ENCODE measurements around the gene CDON. TPM values are rescaled to one million over a fixed set of nuclear protein-coding genes. Genes with fewer than 3 reads are reported as not detected.

CDON gene
- total and polyA plus RNA-seq, 9 of the 15 experiments (the other 6 are each of a cell fraction or from before 2014, with no cell fraction given), result 0.08 to 0.64 (median 0.40) TPM

DNA sequence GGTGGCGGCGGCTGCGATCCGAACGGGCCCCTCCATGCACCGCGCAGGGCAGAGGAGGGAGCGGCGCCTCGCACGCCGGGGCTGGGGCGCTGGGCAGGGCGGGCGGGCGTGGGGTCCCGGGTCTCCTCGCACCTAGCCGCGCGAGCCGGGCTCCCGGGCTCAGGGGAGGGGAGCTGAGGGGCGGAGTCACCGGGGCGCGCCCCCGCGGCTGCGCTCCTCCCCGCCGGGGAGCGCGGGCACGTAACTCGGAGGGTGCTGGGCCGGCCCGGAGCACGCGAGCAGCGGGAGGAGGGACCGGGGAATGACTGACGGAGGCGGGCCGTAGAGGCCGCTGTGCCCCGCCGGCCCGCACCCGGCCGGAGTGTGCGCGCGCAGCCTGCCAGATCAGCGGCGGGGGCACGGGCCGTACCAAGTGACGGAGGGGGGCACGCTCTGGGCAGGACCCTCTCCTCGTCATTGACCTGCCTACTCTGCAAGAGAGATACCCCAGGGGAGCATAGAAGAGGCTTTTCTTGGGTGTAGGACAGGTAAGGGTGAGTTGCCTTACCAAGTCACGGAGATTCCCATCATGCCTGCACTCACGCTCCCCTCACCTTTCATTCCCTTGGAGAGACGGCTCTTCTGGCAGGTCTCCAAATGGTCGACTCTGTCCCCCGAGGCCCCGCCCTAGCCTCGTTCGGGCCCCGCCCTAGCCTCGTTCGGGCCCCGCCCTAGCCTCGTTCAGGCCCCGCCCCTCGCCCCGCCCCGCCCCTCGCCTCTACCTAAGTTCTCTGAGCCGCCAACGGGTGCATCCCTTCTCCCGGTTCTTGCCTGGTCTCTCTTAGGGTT lies at the start of gene CDON (continued):
- TF ChIP-seq POLR2A (conservative IDR thresholded peaks at IDR 0.05) (no peak), ZC3H4 (CRISPR knock-in tag; IDR thresholded peaks at IDR 0.05; ENCODE audit: borderline replicate concordance) (no peak), ZNF41 (CRISPR knock-in tag; conservative IDR thresholded peaks at IDR 0.05) (no peak), ZC3H11A (IDR thresholded peaks at IDR 0.05; ENCODE audit: low read depth, low read length) (no peak), ZNF124 (CRISPR knock-in tag; IDR thresholded peaks at IDR 0.05) (no peak), E2F3 (CRISPR knock-in tag; IDR thresholded peaks at IDR 0.05) (no peak), FOXM1 (IDR thresholded peaks at IDR 0.05; ENCODE audit: low read depth) (peak; percentile 85), FOXM1 (CRISPR knock-in tag; IDR thresholded peaks at IDR 0.05; ENCODE audit: low read depth) (no peak), PTBP1 (IDR thresholded peaks at IDR 0.05; ENCODE audit: low read depth, low read length) (no peak), PCBP2 (IDR thresholded peaks at IDR 0.05; ENCODE audit: low read depth, low read length, poor library complexity, severe bottlenecking) (no peak), SREBF2 (CRISPR knock-in tag; IDR thresholded peaks at IDR 0.05) (no peak), FOXA1 (IDR thresholded peaks at IDR 0.05; ENCODE audit: borderline replicate concordance) (no peak), SMAD4 (CRISPR knock-in tag; conservative IDR thresholded peaks at IDR 0.05) (0 out of 2 replicates have a peak, but pooled peaks have one; percentile 27), ESRRB (CRISPR knock-in tag; IDR thresholded peaks at IDR 0.05; ENCODE audit: borderline replicate concordance) (no peak), YY1 (IDR thresholded peaks at IDR 0.05; ENCODE audit: borderline replicate concordance in 1 of 3, control insufficient read depth in 1 of 3, extremely low read depth in 1 of 3, insufficient read depth in 3 of 3, insufficient read length in 1 of 3, insufficient replicate concordance in 2 of 3, low read depth in 1 of 3, low read length in 2 of 3) (peak in 1 of 3 experiments; percentile 11), EP300 (IDR thresholded peaks at IDR 0.05; ENCODE audit: low read length) (no peak), NCOA6 (IDR thresholded peaks at IDR 0.05) (no peak), ZNF121 (CRISPR knock-in tag; conservative IDR thresholded peaks at IDR 0.05) (no peak)
- TF ChIP-seq, protein P1, sequence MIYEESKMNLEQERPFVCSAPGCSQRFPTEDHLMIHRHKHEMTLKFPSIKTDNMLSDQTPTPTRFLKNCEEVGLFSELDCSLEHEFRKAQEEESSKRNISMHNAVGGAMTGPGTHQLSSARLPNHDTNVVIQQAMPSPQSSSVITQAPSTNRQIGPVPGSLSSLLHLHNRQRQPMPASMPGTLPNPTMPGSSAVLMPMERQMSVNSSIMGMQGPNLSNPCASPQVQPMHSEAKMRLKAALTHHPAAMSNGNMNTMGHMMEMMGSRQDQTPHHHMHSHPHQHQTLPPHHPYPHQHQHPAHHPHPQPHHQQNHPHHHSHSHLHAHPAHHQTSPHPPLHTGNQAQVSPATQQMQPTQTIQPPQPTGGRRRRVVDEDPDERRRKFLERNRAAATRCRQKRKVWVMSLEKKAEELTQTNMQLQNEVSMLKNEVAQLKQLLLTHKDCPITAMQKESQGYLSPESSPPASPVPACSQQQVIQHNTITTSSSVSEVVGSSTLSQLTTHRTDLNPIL (CRISPR knock-in tag; IDR thresholded peaks at IDR 0.05), result no peak
- TF ChIP-seq, protein P2, sequence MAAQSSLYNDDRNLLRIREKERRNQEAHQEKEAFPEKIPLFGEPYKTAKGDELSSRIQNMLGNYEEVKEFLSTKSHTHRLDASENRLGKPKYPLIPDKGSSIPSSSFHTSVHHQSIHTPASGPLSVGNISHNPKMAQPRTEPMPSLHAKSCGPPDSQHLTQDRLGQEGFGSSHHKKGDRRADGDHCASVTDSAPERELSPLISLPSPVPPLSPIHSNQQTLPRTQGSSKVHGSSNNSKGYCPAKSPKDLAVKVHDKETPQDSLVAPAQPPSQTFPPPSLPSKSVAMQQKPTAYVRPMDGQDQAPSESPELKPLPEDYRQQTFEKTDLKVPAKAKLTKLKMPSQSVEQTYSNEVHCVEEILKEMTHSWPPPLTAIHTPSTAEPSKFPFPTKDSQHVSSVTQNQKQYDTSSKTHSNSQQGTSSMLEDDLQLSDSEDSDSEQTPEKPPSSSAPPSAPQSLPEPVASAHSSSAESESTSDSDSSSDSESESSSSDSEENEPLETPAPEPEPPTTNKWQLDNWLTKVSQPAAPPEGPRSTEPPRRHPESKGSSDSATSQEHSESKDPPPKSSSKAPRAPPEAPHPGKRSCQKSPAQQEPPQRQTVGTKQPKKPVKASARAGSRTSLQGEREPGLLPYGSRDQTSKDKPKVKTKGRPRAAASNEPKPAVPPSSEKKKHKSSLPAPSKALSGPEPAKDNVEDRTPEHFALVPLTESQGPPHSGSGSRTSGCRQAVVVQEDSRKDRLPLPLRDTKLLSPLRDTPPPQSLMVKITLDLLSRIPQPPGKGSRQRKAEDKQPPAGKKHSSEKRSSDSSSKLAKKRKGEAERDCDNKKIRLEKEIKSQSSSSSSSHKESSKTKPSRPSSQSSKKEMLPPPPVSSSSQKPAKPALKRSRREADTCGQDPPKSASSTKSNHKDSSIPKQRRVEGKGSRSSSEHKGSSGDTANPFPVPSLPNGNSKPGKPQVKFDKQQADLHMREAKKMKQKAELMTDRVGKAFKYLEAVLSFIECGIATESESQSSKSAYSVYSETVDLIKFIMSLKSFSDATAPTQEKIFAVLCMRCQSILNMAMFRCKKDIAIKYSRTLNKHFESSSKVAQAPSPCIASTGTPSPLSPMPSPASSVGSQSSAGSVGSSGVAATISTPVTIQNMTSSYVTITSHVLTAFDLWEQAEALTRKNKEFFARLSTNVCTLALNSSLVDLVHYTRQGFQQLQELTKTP (IDR thresholded peaks at IDR 0.05; ENCODE audit: low read depth in 1 of 2, partially characterized antibody in 2 of 2), result peak in 1 of 2 experiments; percentile 55
- TF ChIP-seq, protein P3, sequence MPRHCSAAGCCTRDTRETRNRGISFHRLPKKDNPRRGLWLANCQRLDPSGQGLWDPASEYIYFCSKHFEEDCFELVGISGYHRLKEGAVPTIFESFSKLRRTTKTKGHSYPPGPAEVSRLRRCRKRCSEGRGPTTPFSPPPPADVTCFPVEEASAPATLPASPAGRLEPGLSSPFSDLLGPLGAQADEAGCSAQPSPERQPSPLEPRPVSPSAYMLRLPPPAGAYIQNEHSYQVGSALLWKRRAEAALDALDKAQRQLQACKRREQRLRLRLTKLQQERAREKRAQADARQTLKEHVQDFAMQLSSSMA (CRISPR knock-in tag; IDR thresholded peaks at IDR 0.05), result no peak
- TF ChIP-seq, protein P4, sequence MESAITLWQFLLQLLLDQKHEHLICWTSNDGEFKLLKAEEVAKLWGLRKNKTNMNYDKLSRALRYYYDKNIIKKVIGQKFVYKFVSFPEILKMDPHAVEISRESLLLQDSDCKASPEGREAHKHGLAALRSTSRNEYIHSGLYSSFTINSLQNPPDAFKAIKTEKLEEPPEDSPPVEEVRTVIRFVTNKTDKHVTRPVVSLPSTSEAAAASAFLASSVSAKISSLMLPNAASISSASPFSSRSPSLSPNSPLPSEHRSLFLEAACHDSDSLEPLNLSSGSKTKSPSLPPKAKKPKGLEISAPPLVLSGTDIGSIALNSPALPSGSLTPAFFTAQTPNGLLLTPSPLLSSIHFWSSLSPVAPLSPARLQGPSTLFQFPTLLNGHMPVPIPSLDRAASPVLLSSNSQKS (CRISPR knock-in tag; IDR thresholded peaks at IDR 0.05), result no peak
